Activated CD8-positive, alpha-beta memory T cell treated with anti-CD3 and anti-CD28 coated beads, Interleukin-2, amount 50 U/mL, for 4 hours (primary cell): Measurements from ENCODE around the gene KCNK5.

ENCODE experiments used
- DNase-seq: peaks from one replicate; pipeline ENCODE4 v3.0.0-alpha.2; 2020

Gene KCNK5

GRCh38 chr6:39196673-39197091 lies 32.6 kb downstream of the KCNK5 start:
- DNase-seq, result no peak

DNA sequence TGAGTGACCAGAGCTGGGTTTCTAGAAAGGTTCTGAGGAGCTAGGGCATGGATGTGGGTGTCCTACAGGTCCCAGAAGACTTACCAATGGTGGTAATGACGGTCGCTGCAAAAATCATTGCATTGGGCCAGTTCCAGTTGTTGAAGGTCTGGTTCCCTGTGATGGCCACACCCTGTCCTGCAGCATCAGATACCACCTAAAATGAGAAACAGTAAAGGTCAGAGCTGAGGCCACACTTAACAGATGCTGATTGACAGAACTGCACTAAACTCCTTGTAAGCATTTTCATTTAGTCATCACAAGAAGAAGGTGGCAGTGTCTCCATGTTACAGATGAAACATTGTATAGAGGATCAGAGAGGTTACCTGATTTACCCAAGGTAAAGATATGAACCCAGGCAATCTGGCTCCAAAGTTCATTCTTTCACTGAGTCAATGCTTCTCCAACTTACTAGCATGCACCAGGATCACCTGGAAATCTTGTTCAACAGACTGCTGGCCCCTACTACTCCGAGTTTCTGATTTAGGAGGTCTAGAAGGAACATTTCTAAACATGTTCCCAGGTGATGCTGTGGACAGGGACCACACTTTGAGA lies 33.4 kb downstream of the KCNK5 start:
- no peak for DNase-seq

DNA sequence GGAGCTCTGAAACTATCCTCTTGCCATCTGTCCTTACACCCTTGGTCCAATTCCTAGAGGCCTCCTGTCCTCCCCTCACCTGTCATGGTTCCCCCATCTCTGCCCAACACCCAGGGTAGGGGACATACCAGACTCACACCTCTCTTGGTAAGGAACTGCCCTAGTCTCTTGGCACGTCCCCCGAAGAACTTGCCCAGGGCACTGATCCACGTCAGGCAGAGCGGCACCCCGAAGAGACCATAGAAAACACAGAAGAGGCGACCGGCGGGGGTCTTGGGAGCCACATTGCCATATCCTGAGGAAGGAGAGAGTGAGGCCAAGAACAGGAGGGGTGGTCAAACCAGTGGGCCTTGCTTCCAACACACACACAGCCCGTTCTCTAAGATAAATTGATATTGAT lies 34.8 kb downstream of the KCNK5 start:
- DNase-seq, result no peak

DNA sequence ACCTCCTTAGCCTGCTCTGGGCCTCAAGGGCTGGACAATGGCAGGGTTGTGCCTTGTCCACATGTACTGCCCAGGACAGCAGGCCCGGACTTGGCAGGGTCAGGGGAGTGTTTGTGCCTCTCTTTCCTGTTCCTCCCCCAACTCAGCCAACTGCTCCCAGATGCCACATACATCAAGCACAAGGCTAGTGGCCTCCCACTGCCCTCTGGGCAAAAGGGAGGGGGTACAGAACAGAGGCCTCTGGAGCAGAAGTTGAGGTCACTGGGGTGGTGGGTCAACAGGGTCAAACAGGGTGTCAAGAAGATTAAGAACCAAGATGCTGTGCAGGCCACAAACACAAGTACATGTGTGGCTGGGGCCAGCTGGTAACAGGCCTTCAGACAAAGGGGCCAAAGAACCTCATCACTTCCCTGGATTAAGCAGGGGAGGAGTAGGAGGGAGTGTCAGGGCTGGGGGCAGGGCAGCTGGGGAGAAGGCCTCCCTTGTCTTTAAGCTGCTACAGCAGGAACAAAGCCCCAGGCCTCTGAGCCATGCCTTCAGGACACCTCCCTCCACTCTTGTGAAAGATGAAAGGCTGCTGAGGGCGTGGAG lies 36.0 kb downstream of the KCNK5 start:
- DNase-seq, result no peak

- DNase-seq, result no peak
Observed at GRCh38 chr6:39192736-39193135, 36.5 kb downstream of the KCNK5 start.

DNA sequence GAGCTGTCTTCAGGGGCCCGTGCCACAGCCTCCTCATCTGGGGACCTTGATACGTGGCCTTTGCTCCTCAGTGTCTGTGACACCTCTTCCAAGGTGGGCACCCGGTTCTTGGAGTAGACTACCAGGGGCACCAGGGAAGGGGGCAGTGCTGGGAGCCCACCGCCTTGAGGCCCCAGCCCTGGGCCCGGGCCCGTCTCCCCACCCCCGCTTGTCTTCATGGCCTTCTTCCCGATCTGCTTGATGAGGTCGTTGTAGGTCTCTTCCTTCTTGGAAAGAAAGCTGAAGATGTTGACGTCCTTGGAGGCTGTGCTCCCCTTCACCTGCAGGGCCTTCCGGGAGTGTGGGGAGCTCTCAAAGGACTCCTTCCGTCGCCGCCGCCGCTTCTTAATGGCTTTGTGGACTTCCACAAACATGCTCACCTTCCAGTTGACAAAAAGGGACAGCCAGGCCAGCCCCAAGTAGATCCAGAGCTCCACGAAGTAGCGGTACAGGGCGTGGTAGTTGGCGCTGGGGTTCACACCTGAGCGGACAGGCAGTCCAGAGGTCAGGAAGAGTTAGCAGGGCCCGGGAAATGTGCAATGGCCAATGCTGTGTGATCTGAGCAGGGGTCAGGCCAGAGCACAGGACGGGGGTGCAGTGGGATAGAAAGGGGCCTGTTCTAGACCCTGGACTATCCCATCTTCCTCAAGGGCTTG lies 37.9 kb downstream of the KCNK5 start:
- DNase-seq, result no peak

GRCh38 chr6:39190545-39191235 lies 38.6 kb downstream of the KCNK5 start:
- DNase-seq, result no peak

DNA sequence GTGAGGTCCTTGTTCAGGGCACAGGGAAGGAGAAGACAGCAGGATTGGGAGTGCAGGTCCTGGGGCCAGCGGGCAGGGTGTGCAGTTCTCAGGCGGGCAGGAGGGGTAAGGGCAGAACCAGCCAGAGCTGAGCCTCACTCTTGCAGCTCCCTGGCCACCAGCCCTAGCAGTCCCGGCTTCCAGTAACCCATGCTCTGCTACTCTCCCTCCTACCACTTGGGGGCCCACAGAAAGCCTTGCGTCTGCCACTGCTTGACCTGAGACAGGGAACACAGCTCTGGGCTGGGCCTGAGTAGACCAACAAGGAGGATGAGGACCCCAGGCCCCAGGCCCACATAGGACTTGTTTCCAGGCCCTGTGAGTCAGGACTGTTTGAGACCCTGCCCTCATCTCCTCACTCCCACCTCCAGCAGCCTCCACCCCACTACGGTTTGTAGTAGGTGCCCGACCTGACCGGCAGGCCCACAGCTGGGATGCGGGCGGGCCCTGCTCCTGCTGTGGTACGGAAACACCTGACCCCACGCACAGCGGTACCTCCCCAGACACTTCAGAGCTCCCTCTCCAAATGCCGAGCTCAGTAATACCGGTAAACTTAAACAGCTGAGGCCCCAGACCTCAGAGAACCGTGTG lies 39.2 kb downstream of the KCNK5 start:
- no peak for DNase-seq

- DNase-seq, result no peak
Observed at GRCh38 chr6:39189131-39189530, 40.1 kb downstream of the KCNK5 start.

- no peak for DNase-seq
Observed at GRCh38 chr6:39188571-39188970, 40.7 kb downstream of the KCNK5 start.

GRCh38 chr6:39188098-39188450 lies 41.2 kb downstream of the KCNK5 start:
- DNase-seq, result no peak

DNA sequence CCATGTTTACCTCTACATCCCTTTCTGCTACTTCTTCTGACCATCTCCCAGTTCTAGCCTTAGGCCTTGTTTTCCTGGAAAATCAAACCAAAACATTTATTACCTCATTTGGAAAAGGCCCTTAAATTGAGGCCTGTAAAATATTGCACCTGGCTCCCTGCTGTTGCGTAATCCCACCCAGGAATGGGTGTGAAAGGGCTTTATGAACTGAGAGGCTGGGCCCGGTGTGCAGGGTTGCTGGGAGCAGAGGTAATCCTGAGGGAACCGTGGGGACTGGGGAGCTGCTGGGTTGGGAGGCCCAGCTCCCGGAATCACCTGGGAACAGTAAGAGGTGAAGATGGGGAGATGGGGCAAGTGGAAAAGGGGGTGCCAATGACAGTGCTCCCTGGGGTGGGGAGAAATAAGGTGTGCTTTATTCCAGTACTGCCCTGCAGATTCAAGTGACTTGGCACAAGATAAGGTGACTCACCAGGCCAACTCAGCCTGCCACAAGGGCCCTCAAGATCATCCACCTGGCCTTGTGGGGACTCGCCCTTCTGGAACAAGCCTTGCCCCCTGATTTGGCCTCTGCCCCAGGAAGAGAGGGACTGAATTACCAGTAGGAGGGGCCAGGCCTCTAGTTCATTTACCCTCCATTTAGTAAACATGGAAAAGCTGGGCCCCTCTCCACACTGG lies 44.2 kb downstream of the KCNK5 start:
- no peak for DNase-seq

GRCh38 chr6:39182604-39183003 lies 46.7 kb downstream of the KCNK5 start:
- no peak for DNase-seq

GRCh38 chr6:39181826-39182225 lies 47.4 kb downstream of the KCNK5 start:
- no peak for DNase-seq

DNA sequence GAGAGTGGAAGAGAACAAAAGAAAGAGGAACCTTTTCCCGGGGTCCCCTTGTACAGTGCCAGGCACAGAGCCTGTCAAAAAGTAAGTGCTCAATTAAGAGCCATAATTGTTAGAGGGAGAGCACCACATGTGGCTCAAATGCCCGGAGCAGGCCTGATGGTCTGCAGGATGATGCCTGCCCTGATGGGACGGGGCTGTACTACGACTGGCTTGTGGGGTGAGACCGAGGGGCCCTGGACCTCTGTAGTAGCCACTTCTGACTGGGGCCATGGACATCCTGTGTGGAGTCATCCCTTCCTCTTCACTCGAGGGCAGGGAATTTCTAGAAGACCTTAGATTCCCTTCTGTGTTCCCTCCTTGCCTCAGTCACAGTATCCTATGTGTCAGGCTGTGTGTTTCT lies 47.9 kb downstream of the KCNK5 start:
- DNase-seq, result no peak

DNA sequence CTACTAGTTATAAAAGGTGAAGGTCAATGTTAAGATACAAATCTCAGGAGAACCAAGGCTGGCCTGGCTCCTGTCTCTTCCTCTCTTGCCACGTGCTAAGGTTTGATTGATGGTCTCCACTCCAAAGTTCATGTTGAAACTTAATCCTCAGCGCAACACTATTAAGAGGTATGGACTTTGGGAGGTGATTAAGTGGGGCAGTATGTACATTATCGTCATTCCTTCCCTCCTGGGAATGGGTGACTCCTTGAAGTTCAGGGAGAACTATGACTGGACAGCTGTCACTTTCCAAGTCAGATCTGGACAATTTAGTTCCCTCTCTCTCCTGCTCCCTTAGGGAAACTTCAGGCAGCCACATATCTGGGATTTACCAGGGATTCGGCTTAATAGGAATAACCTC lies 50.5 kb downstream of the KCNK5 start:
- DNase-seq, result no peak

DNA sequence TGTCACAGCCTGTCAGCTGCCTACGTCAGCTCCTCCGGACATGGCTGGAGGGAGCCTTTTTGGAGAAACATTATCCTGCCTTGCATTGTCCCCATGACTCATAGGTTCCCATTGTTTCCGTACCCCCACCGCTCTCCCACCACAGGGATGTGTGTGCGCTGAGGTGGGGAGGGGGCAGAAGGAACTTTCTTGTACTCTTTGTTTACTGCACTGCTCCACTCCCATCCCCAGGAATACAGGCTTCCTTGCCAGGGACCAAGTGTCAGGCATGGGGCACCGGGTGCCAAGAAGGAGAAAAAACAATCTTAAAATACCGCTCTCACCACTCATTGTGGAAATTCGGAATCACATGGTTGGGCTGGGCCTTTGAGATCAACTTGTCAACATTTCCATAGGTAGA lies 51.0 kb downstream of the KCNK5 start:
- DNase-seq, result no peak

DNA sequence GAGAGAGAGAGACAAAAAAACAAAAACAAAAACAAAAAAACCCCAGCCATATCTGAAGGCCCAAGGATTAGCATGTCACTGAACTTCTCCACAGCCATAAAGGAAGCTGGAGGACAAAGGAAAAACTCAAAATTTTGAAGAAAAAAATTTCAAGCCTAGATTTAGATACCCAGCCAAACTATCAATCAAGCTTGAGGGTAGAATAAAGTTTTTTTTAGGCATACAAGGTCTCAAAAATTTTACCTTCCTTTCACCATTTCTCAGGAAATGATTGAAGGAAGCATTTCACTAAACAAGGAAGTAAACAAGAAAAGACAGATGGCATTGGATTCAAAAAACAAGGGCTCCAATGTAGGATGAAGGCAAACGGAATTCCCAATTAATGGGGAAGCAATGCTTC lies 52.1 kb downstream of the KCNK5 start:
- no peak for DNase-seq

DNA sequence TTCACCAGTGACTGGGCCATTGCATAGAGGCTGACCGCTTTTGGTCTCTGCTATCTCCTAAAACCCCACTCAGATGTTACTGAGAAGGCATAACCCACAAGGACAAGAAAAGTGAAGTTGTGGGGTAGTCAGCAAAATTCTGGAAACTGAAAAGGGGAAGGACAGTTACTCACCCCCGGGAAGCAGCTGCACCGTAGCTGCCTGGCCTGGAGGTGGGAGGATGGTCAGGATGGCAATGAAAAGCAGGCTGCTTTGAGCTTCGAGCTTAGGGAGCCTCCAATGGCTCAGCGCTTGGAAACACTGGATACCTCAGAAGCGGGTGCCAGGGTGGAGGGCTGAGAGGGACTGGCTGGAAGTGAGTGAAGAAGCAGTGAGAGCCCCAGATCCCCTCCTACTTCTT lies 56.0 kb downstream of the KCNK5 start:
- no peak for DNase-seq

DNA sequence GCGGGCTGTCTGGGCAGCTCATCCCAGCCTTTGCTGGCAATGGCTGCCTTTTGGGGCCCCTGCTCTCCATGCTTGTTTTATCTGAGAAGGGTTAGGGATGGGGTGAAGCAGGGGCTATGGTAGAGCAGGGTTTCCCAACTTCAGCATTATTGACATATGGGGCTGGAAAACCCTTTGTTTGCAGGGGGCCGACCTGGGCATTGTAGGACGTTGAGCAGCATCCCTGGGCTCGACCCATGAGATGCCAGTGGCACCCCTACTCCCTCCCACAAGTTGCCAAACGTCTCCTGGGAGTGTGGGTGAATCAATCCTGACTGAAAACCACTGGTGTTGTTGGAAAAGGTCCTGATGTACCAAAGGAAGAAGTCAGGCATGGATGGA lies 56.9 kb downstream of the KCNK5 start:
- no peak for DNase-seq

- DNase-seq, result no peak
Observed at GRCh38 chr6:39171489-39172376, 57.5 kb downstream of the KCNK5 start.

DNA sequence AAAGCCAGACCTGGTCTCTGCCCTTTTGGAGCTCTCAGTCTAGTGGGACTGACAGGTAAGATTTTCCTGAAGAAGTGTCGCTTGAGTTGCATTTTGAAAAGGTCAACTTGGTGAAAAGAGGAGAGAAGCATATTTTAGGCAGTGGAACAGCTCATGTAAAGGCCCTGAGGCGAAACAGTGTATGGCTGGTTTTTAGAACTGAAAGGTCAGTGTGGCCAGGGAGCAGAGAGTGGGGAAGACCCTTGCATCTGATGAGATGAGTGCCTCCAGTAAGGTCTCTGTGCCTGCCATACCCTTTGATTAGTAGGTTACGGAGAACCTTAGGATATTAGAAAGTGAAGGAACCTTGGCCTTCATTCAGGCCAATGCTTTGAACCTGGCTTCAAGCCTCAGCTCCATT lies 58.4 kb downstream of the KCNK5 start:
- no peak for DNase-seq
